ENCODE results near the gene KIAA0232.

DNA sequence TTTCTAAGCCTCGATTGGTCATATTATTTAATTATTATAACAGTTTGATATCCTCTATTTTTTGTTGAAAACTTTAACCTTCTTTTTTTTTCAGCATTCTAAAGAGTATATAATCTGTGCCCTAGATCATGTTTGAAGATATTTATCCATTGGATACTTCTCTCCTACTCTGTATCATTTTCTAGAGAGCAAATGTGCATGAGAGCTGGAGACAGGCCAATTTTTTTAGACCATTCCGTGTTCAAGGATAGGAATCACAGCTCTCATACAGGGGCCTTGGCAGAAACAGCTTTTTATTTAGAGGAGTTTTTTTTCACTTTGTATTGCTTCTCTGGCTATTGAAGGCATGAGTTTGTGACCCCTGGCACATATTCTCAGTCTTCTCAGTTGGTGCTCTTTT lies 69.4 kb downstream of the KIAA0232 start:
- TF ChIP-seq, protein P1, sequence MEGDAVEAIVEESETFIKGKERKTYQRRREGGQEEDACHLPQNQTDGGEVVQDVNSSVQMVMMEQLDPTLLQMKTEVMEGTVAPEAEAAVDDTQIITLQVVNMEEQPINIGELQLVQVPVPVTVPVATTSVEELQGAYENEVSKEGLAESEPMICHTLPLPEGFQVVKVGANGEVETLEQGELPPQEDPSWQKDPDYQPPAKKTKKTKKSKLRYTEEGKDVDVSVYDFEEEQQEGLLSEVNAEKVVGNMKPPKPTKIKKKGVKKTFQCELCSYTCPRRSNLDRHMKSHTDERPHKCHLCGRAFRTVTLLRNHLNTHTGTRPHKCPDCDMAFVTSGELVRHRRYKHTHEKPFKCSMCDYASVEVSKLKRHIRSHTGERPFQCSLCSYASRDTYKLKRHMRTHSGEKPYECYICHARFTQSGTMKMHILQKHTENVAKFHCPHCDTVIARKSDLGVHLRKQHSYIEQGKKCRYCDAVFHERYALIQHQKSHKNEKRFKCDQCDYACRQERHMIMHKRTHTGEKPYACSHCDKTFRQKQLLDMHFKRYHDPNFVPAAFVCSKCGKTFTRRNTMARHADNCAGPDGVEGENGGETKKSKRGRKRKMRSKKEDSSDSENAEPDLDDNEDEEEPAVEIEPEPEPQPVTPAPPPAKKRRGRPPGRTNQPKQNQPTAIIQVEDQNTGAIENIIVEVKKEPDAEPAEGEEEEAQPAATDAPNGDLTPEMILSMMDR (optimal IDR thresholded peaks at IDR 0.05 in 1 of 3, IDR thresholded peaks at IDR 0.05 in 1 of 3, conservative IDR thresholded peaks at IDR 0.05 in 1 of 3; ENCODE audit: extremely low read depth in 1 of 3, insufficient read depth in 2 of 3, low read length in 3 of 3), result no peak
- TF ChIP-seq EZH2 (IDR thresholded peaks at IDR 0.05; ENCODE audit: low read length), result no peak

All from keratinocyte (primary cell).